ENCODE measurements around the gene NUCB1. TPM values are rescaled to one million over a fixed set of nuclear protein-coding genes. Genes with fewer than 3 reads are reported as not detected.

NUCB1 gene
- polyA plus RNA-seq, 3 donors: 80.9 to 178 (median 108) TPM

- H3K4me3 ChIP-seq (replicated peaks in 1 of 3; ENCODE audit: low read depth in 2 of 3, low read length in 3 of 3): no peak overlapping the region
- H4K20me1 ChIP-seq (ENCODE audit: insufficient read depth, low read length): no peaks in the 10 kb centered on the region
- TF ChIP-seq, protein P1, sequence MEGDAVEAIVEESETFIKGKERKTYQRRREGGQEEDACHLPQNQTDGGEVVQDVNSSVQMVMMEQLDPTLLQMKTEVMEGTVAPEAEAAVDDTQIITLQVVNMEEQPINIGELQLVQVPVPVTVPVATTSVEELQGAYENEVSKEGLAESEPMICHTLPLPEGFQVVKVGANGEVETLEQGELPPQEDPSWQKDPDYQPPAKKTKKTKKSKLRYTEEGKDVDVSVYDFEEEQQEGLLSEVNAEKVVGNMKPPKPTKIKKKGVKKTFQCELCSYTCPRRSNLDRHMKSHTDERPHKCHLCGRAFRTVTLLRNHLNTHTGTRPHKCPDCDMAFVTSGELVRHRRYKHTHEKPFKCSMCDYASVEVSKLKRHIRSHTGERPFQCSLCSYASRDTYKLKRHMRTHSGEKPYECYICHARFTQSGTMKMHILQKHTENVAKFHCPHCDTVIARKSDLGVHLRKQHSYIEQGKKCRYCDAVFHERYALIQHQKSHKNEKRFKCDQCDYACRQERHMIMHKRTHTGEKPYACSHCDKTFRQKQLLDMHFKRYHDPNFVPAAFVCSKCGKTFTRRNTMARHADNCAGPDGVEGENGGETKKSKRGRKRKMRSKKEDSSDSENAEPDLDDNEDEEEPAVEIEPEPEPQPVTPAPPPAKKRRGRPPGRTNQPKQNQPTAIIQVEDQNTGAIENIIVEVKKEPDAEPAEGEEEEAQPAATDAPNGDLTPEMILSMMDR (IDR thresholded peaks at IDR 0.05): no peak
- DNase-seq: no peak
- Mint-ChIP-seq H3K4me1 (peaks cover 4% of the 10 kb centered on the region), H3K4me3 (no peak overlapping the region), H3K27ac (no peak overlapping the region), H3K36me3 (no peaks in the 10 kb centered on the region), H3K9me3 (peaks cover 14 to 27% (median 22%) of the 10 kb centered on the region in 7 donors), H3K27me3 (ENCODE audit: low read depth in 3 of 3) (peaks cover 0 to 5% (median 3%) of the 10 kb centered on the region in 3 donors)
- intact Hi-C loops (cut with micrococcal nuclease): no loop called here
- no peak overlapping the region for H3K9ac ChIP-seq (ENCODE audit: insufficient read depth, low read length, poor library complexity, severe bottlenecking)
- H3K27ac ChIP-seq (ENCODE audit: low read depth in 1 of 2, low read length in 2 of 2): no peak overlapping the region
- WGBS (ENCODE audit: insufficient coverage): 100% methylated on average over 2 of the region's 3 CpGs
- H3K79me2 ChIP-seq (ENCODE audit: insufficient read depth, low read length): no peaks in the 10 kb centered on the region
- H3K9me3 ChIP-seq (replicated peaks in 1 of 2; ENCODE audit: control insufficient read depth in 1 of 2, insufficient read depth in 1 of 2, low read length in 2 of 2): peaks cover 12 to 27% of the 10 kb centered on the region in 2 donors
- H3K4me1 ChIP-seq (ENCODE audit: control insufficient read depth in 1 of 2, insufficient read depth in 2 of 2, low read length in 2 of 2): no peaks in the 10 kb centered on the region
- H2AFZ ChIP-seq (ENCODE audit: insufficient read depth, low read depth, low read length, poor library complexity, severe bottlenecking): no peak overlapping the region
- no peaks in the 10 kb centered on the region for H3K36me3 ChIP-seq (replicated peaks in 1 of 2; ENCODE audit: control insufficient read depth in 1 of 2, insufficient read depth in 2 of 2, low read length in 2 of 2)
- H3K4me2 ChIP-seq (replicated peaks; ENCODE audit: extremely low read depth, low read length, poor library complexity, severe bottlenecking): no peak overlapping the region
- no peaks in the 10 kb centered on the region for H3K27me3 ChIP-seq (ENCODE audit: control insufficient read depth in 2 of 2, insufficient read depth in 2 of 2, low read length in 2 of 2)
These were observed 47.1 kb downstream of the NUCB1 start for GRCh38 chr19:48947258-48947542.

DNA sequence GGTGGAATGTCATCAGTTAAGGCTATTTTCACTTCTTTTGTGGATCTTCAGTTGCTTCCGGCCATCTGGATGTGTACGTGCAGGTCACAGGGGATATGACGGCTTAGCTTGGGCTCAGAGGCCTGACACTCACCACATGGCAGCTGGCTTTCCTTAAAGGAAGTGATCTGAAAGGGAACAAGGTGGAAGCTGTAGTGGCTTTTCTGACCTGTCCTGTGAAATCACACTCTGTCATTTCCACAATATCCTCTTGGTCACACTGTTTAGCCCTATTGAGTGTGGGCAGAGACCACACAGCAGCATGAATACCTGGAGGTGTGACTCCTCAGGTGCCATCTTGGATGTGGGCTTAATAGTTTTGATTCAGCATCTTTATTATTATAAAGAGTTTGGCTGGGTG is 50.0 kb downstream of the NUCB1 start:
- peaks cover 8% of the 10 kb centered on the region for H3K79me2 ChIP-seq (ENCODE audit: insufficient read depth, low read length)
- H3K36me3 ChIP-seq (replicated peaks in 1 of 2; ENCODE audit: control insufficient read depth in 1 of 2, insufficient read depth in 2 of 2, low read length in 2 of 2): no peaks in the 10 kb centered on the region
- H3K27me3 Mint-ChIP-seq (ENCODE audit: low read depth in 3 of 3): peaks cover 0 to 1% (median 0%) of the 10 kb centered on the region in 3 donors
- H3K4me3 ChIP-seq (replicated peaks in 1 of 3; ENCODE audit: low read depth in 2 of 3, low read length in 3 of 3): no peak overlapping the region
- H3K4me2 ChIP-seq (replicated peaks; ENCODE audit: extremely low read depth, low read length, poor library complexity, severe bottlenecking): no peak overlapping the region
- peaks cover 10% of the 10 kb centered on the region for H3K4me1 Mint-ChIP-seq
- no peaks in the 10 kb centered on the region for H3K27me3 ChIP-seq (ENCODE audit: control insufficient read depth in 2 of 2, insufficient read depth in 2 of 2, low read length in 2 of 2)
- TF ChIP-seq, protein P1 (IDR thresholded peaks at IDR 0.05): no peak
- no peak for DNase-seq
- no peak overlapping the region for H3K27ac ChIP-seq (ENCODE audit: low read depth in 1 of 2, low read length in 2 of 2)
- no peak overlapping the region for H3K4me3 Mint-ChIP-seq
- no peak overlapping the region for H2AFZ ChIP-seq (ENCODE audit: insufficient read depth, low read depth, low read length, poor library complexity, severe bottlenecking)
- H3K9me3 ChIP-seq (replicated peaks in 1 of 2; ENCODE audit: control insufficient read depth in 1 of 2, insufficient read depth in 1 of 2, low read length in 2 of 2): peaks cover 12 to 27% of the 10 kb centered on the region in 2 donors
- H3K36me3 Mint-ChIP-seq: no peaks in the 10 kb centered on the region
- H3K27ac Mint-ChIP-seq: peak overlapping the region in 1 of 7 donors; percentile 28
- intact Hi-C loops (cut with micrococcal nuclease): loop anchor here in 1 of 2 donors (5.0 kb wide), 1 partner anchor 48 kb away; the partner anchor contains the start of gene NUCB1
- no peaks in the 10 kb centered on the region for H4K20me1 ChIP-seq (ENCODE audit: insufficient read depth, low read length)
- H3K4me1 ChIP-seq (ENCODE audit: control insufficient read depth in 1 of 2, insufficient read depth in 2 of 2, low read length in 2 of 2): peaks cover 5 to 9% of the 10 kb centered on the region in 2 donors
- 29% methylated on average over 2 of the region's 3 CpGs for WGBS (ENCODE audit: insufficient coverage)
- no peak overlapping the region for H3K9ac ChIP-seq (ENCODE audit: insufficient read depth, low read length, poor library complexity, severe bottlenecking)
- peaks cover 14 to 27% (median 22%) of the 10 kb centered on the region in 7 donors for H3K9me3 Mint-ChIP-seq
